Measurements from ENCODE around the gene APP. TPM values are rescaled to one million over a fixed set of nuclear protein-coding genes. Genes with fewer than 3 reads are reported as not detected.
"Not testable (repeated sequence)": the region's sequence is repeated elsewhere in the genome, so short reads cannot be mapped to it uniquely, and the experiment has no call there.

The APP gene
- total RNA-seq, 3 donors from 2014 or later = 270 to 546 (median 383) TPM

- H3K27ac ChIP-seq = no peak overlapping the region
- DNase-seq (ENCODE audit: low spot score in 2 of 2) = no peak
- TF ChIP-seq, protein P1, sequence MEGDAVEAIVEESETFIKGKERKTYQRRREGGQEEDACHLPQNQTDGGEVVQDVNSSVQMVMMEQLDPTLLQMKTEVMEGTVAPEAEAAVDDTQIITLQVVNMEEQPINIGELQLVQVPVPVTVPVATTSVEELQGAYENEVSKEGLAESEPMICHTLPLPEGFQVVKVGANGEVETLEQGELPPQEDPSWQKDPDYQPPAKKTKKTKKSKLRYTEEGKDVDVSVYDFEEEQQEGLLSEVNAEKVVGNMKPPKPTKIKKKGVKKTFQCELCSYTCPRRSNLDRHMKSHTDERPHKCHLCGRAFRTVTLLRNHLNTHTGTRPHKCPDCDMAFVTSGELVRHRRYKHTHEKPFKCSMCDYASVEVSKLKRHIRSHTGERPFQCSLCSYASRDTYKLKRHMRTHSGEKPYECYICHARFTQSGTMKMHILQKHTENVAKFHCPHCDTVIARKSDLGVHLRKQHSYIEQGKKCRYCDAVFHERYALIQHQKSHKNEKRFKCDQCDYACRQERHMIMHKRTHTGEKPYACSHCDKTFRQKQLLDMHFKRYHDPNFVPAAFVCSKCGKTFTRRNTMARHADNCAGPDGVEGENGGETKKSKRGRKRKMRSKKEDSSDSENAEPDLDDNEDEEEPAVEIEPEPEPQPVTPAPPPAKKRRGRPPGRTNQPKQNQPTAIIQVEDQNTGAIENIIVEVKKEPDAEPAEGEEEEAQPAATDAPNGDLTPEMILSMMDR (IDR thresholded peaks at IDR 0.05) = no peak
- no peak for TF ChIP-seq POLR2A (IDR thresholded peaks at IDR 0.05)
- H3K4me3 ChIP-seq = no peak overlapping the region
- H3K36me3 ChIP-seq = no peaks in the 10 kb centered on the region
- peaks cover 0 to 8% of the 10 kb centered on the region in 2 donors for H3K4me1 ChIP-seq
- intact Hi-C loops (cut with DNase I; ENCODE audit: low total_unique reads) = no loop called here
- H3K9me3 ChIP-seq = no peaks in the 10 kb centered on the region
- no peaks in the 10 kb centered on the region for H3K27me3 ChIP-seq
Observed at GRCh38 chr21:26131554-26131953, 39.0 kb downstream of the APP start.

DNA sequence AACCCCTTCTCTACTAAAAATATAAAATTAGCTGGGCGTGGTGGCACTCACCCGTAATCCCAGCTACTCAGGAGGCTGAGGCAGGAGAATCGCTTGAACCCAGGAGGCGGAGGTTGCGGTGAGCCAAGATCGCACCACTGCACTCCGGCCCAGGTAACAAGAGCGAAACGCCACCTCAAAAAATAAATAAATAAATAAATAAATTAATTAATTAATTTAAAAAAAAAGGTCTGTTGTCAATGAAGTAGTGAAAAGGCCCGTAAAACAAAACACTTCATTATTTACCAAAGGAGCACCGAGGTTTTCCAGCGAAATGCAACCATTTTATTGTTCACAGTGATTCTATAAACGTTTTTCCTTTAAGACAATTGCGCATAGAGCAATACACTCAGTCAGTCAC lies 39.5 kb downstream of the APP start:
- H3K4me3 ChIP-seq; intact Hi-C loops (cut with DNase I; ENCODE audit: low total_unique reads); H3K36me3 ChIP-seq; H3K4me1 ChIP-seq; H3K27ac ChIP-seq; H3K27me3 ChIP-seq; DNase-seq (ENCODE audit: low spot score in 2 of 2); H3K9me3 ChIP-seq: not testable (repeated sequence)

- Histone ChIP-seq H3K27me3 (no peaks in the 10 kb centered on the region), H3K4me1 (peaks cover 0 to 8% of the 10 kb centered on the region in 2 donors), H3K36me3 (no peaks in the 10 kb centered on the region), H3K27ac (peak overlapping the region in 1 of 2 donors; percentile 26), H3K9me3 (no peaks in the 10 kb centered on the region), H3K4me3 (no peak overlapping the region)
- TF ChIP-seq POLR2A (IDR thresholded peaks at IDR 0.05) = no peak
- TF ChIP-seq POLR2AphosphoS5 (IDR thresholded peaks at IDR 0.05) = no peak
- TF ChIP-seq, protein P1 (IDR thresholded peaks at IDR 0.05) = no peak
- DNase-seq (ENCODE audit: low spot score in 2 of 2) = no peak
- intact Hi-C loops (cut with DNase I; ENCODE audit: low total_unique reads) = no loop called here
Observed at GRCh38 chr21:26130249-26130881, 40.2 kb downstream of the APP start.

- peak overlapping the region in 1 of 3 donors; percentile 23 for H3K4me3 ChIP-seq
- intact Hi-C loops (cut with DNase I; ENCODE audit: low total_unique reads) = no loop called here
- no peak for DNase-seq (ENCODE audit: low spot score in 2 of 2)
- H3K27me3 ChIP-seq = no peaks in the 10 kb centered on the region
- no peaks in the 10 kb centered on the region for H3K36me3 ChIP-seq
- TF ChIP-seq POLR2AphosphoS5 (IDR thresholded peaks at IDR 0.05) (no peak), POLR2A (IDR thresholded peaks at IDR 0.05) (no peak)
- TF ChIP-seq, protein P1 (IDR thresholded peaks at IDR 0.05) = no peak
- no peaks in the 10 kb centered on the region for H3K9me3 ChIP-seq
- H3K4me1 ChIP-seq = peaks cover 0 to 8% of the 10 kb centered on the region in 2 donors
- peak overlapping the region; percentile 59 to 72 for H3K27ac ChIP-seq
Observed at GRCh38 chr21:26127918-26128317, 42.7 kb downstream of the APP start.

DNA sequence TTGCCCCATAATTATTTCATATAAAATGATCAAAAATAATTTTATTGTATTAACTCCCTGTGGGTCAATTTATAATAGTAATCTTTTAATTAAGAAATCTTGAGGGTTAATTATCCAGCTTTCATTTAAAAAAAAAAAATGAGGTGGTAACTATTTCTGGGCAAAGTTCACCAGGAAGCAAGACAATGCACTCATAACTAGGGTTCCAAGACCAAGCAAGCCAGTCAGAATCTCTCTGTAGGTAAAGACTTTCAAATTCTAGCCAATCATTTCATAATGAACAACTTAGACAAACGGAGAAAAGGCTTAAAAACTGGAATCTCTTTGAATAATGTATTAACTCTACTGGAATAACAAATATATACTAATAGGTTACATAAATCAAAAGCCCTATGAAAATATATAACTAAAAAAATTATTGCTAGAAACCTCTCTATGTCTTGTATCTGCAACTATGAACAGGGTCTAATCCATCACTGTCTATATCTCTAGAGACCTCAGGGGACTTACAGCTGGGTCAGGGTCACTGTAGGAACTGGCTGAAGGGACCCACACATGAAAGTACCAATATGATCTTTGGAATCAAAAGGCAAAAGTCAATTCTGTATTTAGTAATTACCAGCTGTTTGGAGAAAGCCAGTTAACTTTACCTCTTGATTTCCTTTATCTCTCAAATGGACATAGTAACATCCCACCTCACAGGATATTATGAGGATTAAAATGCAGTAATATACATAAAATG lies 43.3 kb downstream of the APP start:
- no peaks in the 10 kb centered on the region for H3K27me3 ChIP-seq
- H3K9me3 ChIP-seq = no peaks in the 10 kb centered on the region
- DNase-seq (ENCODE audit: low spot score in 2 of 2) = no peak
- H3K27ac ChIP-seq = peak overlapping the region; percentile 59 to 72
- intact Hi-C loops (cut with DNase I; ENCODE audit: low total_unique reads) = no loop called here
- H3K4me3 ChIP-seq = peak overlapping the region in 1 of 3 donors; percentile 23
- H3K4me1 ChIP-seq = peaks cover 0 to 8% of the 10 kb centered on the region in 2 donors
- H3K36me3 ChIP-seq = no peaks in the 10 kb centered on the region
- TF ChIP-seq POLR2AphosphoS5 (IDR thresholded peaks at IDR 0.05) (no peak), POLR2A (IDR thresholded peaks at IDR 0.05) (no peak)
- TF ChIP-seq, protein P1 (IDR thresholded peaks at IDR 0.05) = no peak

Measured in breast epithelium (tissue), 4 donors.